Stimulated activated memory B cell treated with anti-CD40 and anti-IgM and Interleukin-4, amounts not matched to agents 10 μg/mL and 1 μg/mL and 100 μg/mL, for 72 hours (primary cell): ENCODE measurements around the gene PEAK1.
A peak's percentile ranks its signal among the peaks of the same experiment; 100 is the strongest.
"Not testable (repeated sequence)": the region's sequence is repeated elsewhere in the genome, so short reads cannot be mapped to it uniquely, and the experiment has no call there.

ENCODE experiments used
- ATAC-seq: fragments of 150-1000 bp; cut with Tn5 transposase; 2 replicates; pipeline ENCODE4 v1.10.0; 2021
- H3K27ac Mint-ChIP-seq: one replicate; pipeline ENCODE4 v1.8.0; 2022; ENCODE audit warnings: mild to moderate bottlenecking, mixed read lengths
- H3K27me3 Mint-ChIP-seq: one replicate; pipeline ENCODE4 v1.8.0; 2022; ENCODE audit warnings: mixed read lengths
- H3K36me3 Mint-ChIP-seq: one replicate; pipeline ENCODE4 v1.8.0; 2022; ENCODE audit warnings: mixed read lengths
- H3K4me1 Mint-ChIP-seq: one replicate; pipeline ENCODE4 v1.8.0; 2022; ENCODE audit warnings: mixed read lengths
- H3K4me3 Mint-ChIP-seq: one replicate; pipeline ENCODE4 v1.8.0; 2022; ENCODE audit warnings: mild to moderate bottlenecking, moderate library complexity, mixed read lengths
- H3K9me3 Mint-ChIP-seq: one replicate; pipeline ENCODE4 v1.8.0; 2022; ENCODE audit warnings: mixed read lengths

PEAK1 gene

GRCh38 chr15:77160562-77161478 is 259.1 kb downstream of the PEAK1 start:
- no peak for ATAC-seq
- H3K4me1 Mint-ChIP-seq, result peaks cover 26% of the 10 kb centered on the region
- no peaks in the 10 kb centered on the region for H3K9me3 Mint-ChIP-seq
- H3K4me3 Mint-ChIP-seq, result no peak overlapping the region
- H3K27ac Mint-ChIP-seq, result peak overlapping the region; percentile 64
- no peaks in the 10 kb centered on the region for H3K27me3 Mint-ChIP-seq
- peaks cover 18% of the 10 kb centered on the region for H3K36me3 Mint-ChIP-seq

DNA sequence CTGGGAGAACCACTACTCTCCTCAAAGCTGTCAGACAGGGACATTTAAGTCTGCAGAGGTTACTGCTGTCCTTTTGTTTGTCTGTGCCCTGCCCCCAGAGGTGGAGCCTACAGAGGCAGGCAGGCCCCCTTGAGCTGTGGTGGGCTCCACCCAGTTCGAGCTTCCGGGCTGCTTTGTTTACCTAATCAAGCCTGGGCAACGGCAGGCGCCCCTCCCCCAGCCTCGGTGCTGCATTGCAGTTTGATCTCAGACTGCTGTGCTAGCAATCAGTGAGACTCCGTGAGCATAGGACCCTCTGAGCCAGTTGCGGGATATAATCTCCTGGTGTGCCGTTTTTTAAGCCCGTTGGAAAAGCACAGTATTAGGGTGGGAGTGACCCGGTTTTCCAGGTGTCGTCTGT is 263.9 kb downstream of the PEAK1 start:
- not testable (repeated sequence) for H3K27ac Mint-ChIP-seq, ATAC-seq, H3K9me3 Mint-ChIP-seq, H3K27me3 Mint-ChIP-seq, H3K4me1 Mint-ChIP-seq
- Mint-ChIP-seq H3K4me3 (peak overlapping the region; percentile 46), H3K36me3 (peaks cover 34% of the 10 kb centered on the region)

DNA sequence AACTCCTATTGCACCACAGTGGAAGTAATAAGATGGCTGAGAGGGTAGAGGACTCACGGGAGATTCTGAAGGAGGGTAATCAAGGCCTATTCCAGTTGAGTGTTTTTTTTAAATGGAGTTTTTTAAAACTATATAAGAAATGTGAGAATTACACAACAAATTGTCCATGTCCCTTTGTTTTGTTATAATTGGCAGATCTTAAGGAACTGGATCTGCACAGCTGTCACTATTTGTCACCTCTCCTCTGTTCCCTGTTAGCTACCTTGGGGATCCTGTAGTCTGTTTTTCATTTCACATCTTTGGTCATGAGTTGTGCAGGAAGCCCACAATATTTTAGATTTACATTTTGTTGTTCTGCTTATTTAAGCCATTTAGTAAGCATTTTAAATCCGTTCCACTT is 271.7 kb downstream of the PEAK1 start:
- H3K9me3 Mint-ChIP-seq, result no peaks in the 10 kb centered on the region
- H3K27me3 Mint-ChIP-seq, result no peaks in the 10 kb centered on the region
- H3K4me1 Mint-ChIP-seq, result no peaks in the 10 kb centered on the region
- ATAC-seq, result no peak
- peaks cover 25% of the 10 kb centered on the region for H3K36me3 Mint-ChIP-seq
- no peak overlapping the region for H3K27ac Mint-ChIP-seq
- H3K4me3 Mint-ChIP-seq, result no peak overlapping the region

DNA sequence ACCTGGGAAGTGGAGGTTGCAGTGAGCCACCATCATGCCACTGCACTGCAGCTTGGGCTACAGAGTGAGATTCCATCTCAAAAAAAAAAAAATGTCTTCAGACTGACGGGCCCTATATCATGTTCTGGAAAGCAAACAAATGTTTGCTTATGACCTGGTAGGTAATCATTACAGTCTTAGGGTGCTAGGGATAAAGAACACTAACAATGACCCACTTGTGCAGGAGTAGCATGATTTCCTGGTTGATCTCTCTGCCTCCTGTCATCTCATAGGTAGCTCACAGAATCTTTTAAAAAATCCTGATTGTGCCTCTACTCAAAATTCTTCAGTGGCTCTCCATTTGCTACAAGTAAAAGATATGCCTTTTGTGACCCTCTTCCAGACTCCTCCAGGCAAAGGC is 274.5 kb downstream of the PEAK1 start:
- H3K4me3 Mint-ChIP-seq, result no peak overlapping the region
- peaks cover 53% of the 10 kb centered on the region for H3K36me3 Mint-ChIP-seq
- H3K27ac Mint-ChIP-seq, result no peak overlapping the region

DNA sequence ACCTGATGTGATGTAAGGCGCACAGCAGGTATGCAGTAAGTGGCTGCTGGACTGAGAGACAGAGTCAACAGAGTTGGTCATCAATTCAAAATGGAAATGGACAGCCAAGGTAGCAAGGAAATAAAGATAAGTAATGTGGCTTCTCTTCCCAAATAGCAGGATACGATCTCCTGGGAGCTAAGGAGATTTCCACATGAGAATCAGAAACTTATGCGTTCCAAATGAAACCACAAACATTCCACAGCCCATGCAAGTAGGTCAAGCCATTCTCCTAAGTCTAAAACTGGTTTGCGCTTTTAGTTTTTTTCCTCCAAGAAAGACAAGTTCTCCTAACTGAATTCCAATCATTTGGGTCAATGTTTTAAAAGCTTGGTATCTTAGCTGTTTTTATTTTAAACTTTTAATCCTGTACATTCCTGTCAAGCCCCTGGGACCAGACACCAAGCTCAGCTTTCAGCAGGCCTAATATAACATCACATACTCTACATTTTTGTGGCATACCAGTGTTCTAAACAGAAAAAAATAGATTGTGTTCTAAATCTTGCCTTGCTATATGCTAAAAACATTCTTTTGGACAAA is 275.3 kb downstream of the PEAK1 start:
- H3K4me3 Mint-ChIP-seq, result no peak overlapping the region
- H3K4me1 Mint-ChIP-seq, result no peaks in the 10 kb centered on the region
- no peak overlapping the region for H3K27ac Mint-ChIP-seq
- no peak for ATAC-seq
- peaks cover 57% of the 10 kb centered on the region for H3K36me3 Mint-ChIP-seq
- peaks cover 4% of the 10 kb centered on the region for H3K9me3 Mint-ChIP-seq
- no peaks in the 10 kb centered on the region for H3K27me3 Mint-ChIP-seq

More for the DNA sequence above, 274.5 kb downstream of the PEAK1 start:
- Mint-ChIP-seq H3K9me3 (peaks cover 4% of the 10 kb centered on the region), H3K4me1 (no peaks in the 10 kb centered on the region), H3K27me3 (no peaks in the 10 kb centered on the region)
- no peak for ATAC-seq

- no peaks in the 10 kb centered on the region for H3K27me3 Mint-ChIP-seq
- no peaks in the 10 kb centered on the region for H3K4me1 Mint-ChIP-seq
- H3K27ac Mint-ChIP-seq, result no peak overlapping the region
- peaks cover 4% of the 10 kb centered on the region for H3K9me3 Mint-ChIP-seq
- H3K36me3 Mint-ChIP-seq, result peaks cover 59% of the 10 kb centered on the region
- H3K4me3 Mint-ChIP-seq, result no peak overlapping the region
- ATAC-seq, result no peak
Observed at GRCh38 chr15:77144026-77144425, 275.9 kb downstream of the PEAK1 start.

DNA sequence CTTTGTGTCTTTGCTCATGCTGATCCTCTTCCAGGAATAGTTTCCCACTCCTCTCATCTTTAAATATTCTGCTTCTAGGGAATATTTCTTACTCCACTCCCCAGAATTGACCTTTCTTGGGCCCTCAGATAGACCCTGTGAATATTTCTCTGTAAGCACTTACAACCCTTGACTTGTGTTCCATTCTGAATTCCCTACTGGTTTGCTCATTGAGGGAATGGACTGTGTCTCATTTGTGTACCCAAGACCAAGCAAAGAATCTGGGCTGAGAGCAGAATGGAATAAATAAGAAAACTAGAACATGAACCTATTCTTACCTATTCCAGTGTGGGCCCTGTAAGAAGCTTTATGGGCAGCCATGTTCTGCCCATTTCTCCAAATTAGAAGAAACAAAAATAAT is 276.3 kb downstream of the PEAK1 start:
- H3K36me3 Mint-ChIP-seq, result peaks cover 62% of the 10 kb centered on the region
- no peaks in the 10 kb centered on the region for H3K4me1 Mint-ChIP-seq
- H3K9me3 Mint-ChIP-seq, result peaks cover 4% of the 10 kb centered on the region
- no peak for ATAC-seq
- H3K27ac Mint-ChIP-seq, result no peak overlapping the region
- no peaks in the 10 kb centered on the region for H3K27me3 Mint-ChIP-seq
- H3K4me3 Mint-ChIP-seq, result no peak overlapping the region

GRCh38 chr15:77143191-77143590 is 276.7 kb downstream of the PEAK1 start:
- Mint-ChIP-seq H3K4me3 (no peak overlapping the region), H3K9me3 (peaks cover 4% of the 10 kb centered on the region), H3K27ac (no peak overlapping the region), H3K4me1 (no peaks in the 10 kb centered on the region), H3K27me3 (no peaks in the 10 kb centered on the region), H3K36me3 (peaks cover 62% of the 10 kb centered on the region)
- no peak for ATAC-seq

DNA sequence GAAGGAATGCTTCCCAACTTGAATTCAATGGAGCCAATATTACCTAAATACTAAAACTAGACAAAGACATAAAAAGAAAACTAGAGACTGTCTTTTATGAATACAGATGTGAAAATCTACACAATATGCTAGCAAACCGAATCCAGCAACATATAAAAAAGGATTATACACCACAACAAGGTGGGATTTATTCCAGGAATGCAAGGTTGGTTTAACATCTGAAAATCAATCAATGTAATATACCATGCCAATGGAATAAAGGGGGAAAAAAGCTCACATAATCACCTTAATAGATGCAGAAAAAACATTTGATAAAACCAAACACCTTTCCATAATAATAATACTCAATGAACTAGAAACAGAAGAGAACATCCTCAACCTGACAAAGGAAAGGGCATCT is 279.7 kb downstream of the PEAK1 start:
- no peaks in the 10 kb centered on the region for H3K4me1 Mint-ChIP-seq
- H3K36me3 Mint-ChIP-seq, result peaks cover 77% of the 10 kb centered on the region
- no peak overlapping the region for H3K27ac Mint-ChIP-seq
- peaks cover 10% of the 10 kb centered on the region for H3K9me3 Mint-ChIP-seq
- no peak for ATAC-seq
- H3K27me3 Mint-ChIP-seq, result no peaks in the 10 kb centered on the region
- no peak overlapping the region for H3K4me3 Mint-ChIP-seq

DNA sequence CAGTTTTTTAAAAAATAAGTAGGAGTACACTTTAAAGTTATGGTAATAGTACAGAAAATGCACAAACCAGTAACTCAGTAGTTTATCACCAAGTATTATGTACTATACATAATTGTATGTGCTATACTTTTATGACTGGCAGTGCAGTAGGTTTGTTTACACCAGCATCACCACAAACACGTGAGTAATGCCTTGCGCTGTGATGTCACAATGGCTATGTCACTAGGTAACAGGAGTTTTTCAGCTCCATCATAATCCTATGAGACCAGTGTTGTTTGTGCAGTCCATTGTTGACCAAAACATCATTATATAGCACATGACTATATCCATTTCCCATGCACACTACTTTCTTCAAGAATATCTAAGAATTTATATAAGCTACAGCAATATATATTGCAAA is 280.6 kb downstream of the PEAK1 start:
- no peak overlapping the region for H3K27ac Mint-ChIP-seq
- ATAC-seq, result no peak
- H3K9me3 Mint-ChIP-seq, result peaks cover 10% of the 10 kb centered on the region
- H3K4me1 Mint-ChIP-seq, result no peaks in the 10 kb centered on the region
- H3K27me3 Mint-ChIP-seq, result no peaks in the 10 kb centered on the region
- H3K36me3 Mint-ChIP-seq, result peaks cover 71% of the 10 kb centered on the region
- no peak overlapping the region for H3K4me3 Mint-ChIP-seq

- no peak for ATAC-seq
- peaks cover 10% of the 10 kb centered on the region for H3K9me3 Mint-ChIP-seq
- no peak overlapping the region for H3K27ac Mint-ChIP-seq
- no peaks in the 10 kb centered on the region for H3K27me3 Mint-ChIP-seq
- H3K4me1 Mint-ChIP-seq, result no peaks in the 10 kb centered on the region
- H3K4me3 Mint-ChIP-seq, result no peak overlapping the region
- peaks cover 66% of the 10 kb centered on the region for H3K36me3 Mint-ChIP-seq
Observed at GRCh38 chr15:77138167-77138522, 281.8 kb downstream of the PEAK1 start.

DNA sequence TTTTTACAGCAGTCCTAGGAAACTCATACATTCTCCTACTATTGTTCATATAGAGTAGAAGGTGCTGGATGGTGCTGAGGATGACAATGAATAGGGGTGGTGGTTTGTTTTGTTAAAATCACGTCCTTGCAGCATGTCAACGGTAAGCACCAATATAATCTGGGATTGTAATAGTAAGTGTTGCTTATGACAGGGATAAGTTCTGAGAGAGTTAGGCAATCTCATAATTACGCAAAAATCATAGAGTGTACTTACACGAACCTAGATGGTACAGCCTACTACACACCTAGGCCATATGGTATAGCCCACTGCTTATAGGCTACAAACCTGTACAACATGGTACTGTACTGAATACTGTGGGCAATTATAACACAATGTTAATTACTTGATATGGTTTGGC is 284.7 kb downstream of the PEAK1 start:
- no peak for ATAC-seq
- Mint-ChIP-seq H3K27ac (no peak overlapping the region), H3K9me3 (peaks cover 6% of the 10 kb centered on the region), H3K36me3 (peaks cover 44% of the 10 kb centered on the region), H3K27me3 (no peaks in the 10 kb centered on the region), H3K4me3 (no peak overlapping the region), H3K4me1 (no peaks in the 10 kb centered on the region)

GRCh38 chr15:77130315-77130930 is 289.5 kb downstream of the PEAK1 start:
- H3K27me3 Mint-ChIP-seq, result no peaks in the 10 kb centered on the region
- H3K27ac Mint-ChIP-seq, result no peak overlapping the region
- ATAC-seq, result no peak
- no peak overlapping the region for H3K4me3 Mint-ChIP-seq
- no peaks in the 10 kb centered on the region for H3K9me3 Mint-ChIP-seq
- H3K36me3 Mint-ChIP-seq, result peaks cover 29% of the 10 kb centered on the region
- no peaks in the 10 kb centered on the region for H3K4me1 Mint-ChIP-seq

- no peak for ATAC-seq
- no peaks in the 10 kb centered on the region for H3K9me3 Mint-ChIP-seq
- H3K4me3 Mint-ChIP-seq, result no peak overlapping the region
- H3K36me3 Mint-ChIP-seq, result peaks cover 22% of the 10 kb centered on the region
- H3K27me3 Mint-ChIP-seq, result no peaks in the 10 kb centered on the region
- H3K4me1 Mint-ChIP-seq, result peaks cover 24% of the 10 kb centered on the region
- no peak overlapping the region for H3K27ac Mint-ChIP-seq
Observed at GRCh38 chr15:77127626-77128025, 292.3 kb downstream of the PEAK1 start.

DNA sequence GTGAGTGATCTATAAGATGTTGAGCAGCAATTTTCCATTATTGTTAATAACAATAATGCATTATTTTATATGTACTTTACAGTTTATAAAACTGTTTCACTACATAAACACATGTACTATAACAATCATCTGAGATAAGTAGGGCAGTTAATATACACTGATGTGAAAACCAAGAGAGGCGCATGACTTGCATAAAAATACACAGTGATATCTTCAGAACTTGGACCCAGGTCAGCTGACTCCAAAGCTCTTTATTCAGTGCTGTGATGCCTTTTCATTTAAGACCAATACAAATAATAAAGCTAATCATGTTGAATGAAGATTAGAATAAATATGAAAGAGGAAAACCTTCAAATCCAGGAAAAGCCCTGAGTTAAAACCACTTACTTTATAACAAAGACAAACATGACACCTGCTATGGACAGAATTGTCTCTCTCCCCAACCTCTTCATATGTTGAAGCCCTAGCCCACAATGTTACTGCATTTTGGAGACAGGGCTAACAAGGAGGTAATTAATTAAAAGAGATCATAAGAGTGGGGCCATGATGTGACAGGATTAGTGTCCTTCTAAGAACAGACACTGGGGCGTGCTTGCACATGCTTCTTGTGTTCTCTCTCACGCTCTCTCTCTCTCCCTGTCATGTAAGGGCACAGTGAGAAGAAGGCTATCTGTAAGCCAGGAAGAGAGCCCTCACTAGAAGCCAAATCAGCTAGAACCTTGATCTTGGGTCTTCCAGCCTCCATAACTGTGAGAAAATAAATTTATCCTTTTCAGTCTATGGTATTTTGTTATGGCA is 293.2 kb downstream of the PEAK1 start:
- H3K9me3 Mint-ChIP-seq, result no peaks in the 10 kb centered on the region
- H3K36me3 Mint-ChIP-seq, result peaks cover 20% of the 10 kb centered on the region
- no peak for ATAC-seq
- no peak overlapping the region for H3K27ac Mint-ChIP-seq
- H3K4me1 Mint-ChIP-seq, result peaks cover 28% of the 10 kb centered on the region
- H3K27me3 Mint-ChIP-seq, result no peaks in the 10 kb centered on the region
- H3K4me3 Mint-ChIP-seq, result no peak overlapping the region
